ENCODE results near the gene LRRC72.

- TF ChIP-seq CTCF (IDR thresholded peaks at IDR 0.05) (no peak), POLR2A (IDR thresholded peaks at IDR 0.05) (no peak), POLR2AphosphoS5 (IDR thresholded peaks at IDR 0.05) (no peak)
These were observed 28.1 kb downstream of the LRRC72 start for GRCh38 chr7:16554518-16555236.

Measured in prostate gland (tissue), 2 donors.